Measurements from ENCODE around the gene AIFM1. TPM values are rescaled to one million over a fixed set of nuclear protein-coding genes. Genes with fewer than 3 reads are reported as not detected.

Gene AIFM1
- total and polyA plus RNA-seq, 8 donors, result 2.9 to 33.5 (median 26.4) TPM

GRCh38 chrX:130125091-130125874, 40.4 kb downstream of the AIFM1 start:
- no peak overlapping the region for H3K4me3 ChIP-seq
- peak overlapping the region; percentile 31 to 78 (median 73) for H3K27ac ChIP-seq
- intact Hi-C loops (cut with DNase I; ENCODE audit: low total_unique reads), result no loop called here
- H3K27me3 ChIP-seq, result no peaks in the 10 kb centered on the region
- H3K36me3 ChIP-seq, result peaks cover 0 to 35% (median 29%) of the 10 kb centered on the region in 4 donors
- DNase-seq, result peak; percentile 83 to 86
- TF ChIP-seq POLR2AphosphoS5 (IDR thresholded peaks at IDR 0.05), result peak; percentile 40 to 56 (median 44)
- TF ChIP-seq POLR2A (IDR thresholded peaks at IDR 0.05), result no peak
- WGBS, 5 donors, result 20 to 42% (median 38%) methylated on average over 6 to 13 of the region's 13 CpGs
- no peaks in the 10 kb centered on the region for H3K9me3 ChIP-seq
- H3K4me1 ChIP-seq, result peaks cover 10 to 28% (median 19%) of the 10 kb centered on the region in 4 donors

- no peak for TF ChIP-seq POLR2AphosphoS5 (IDR thresholded peaks at IDR 0.05)
- TF ChIP-seq CTCF (IDR thresholded peaks at IDR 0.05), result no peak
- TF ChIP-seq POLR2A (IDR thresholded peaks at IDR 0.05), result no peak
- TF ChIP-seq EP300 (IDR thresholded peaks at IDR 0.05), result no peak
- H3K27ac ChIP-seq, result peak overlapping the region; percentile 31 to 78 (median 73)
- no peak for DNase-seq
- intact Hi-C loops (cut with DNase I; ENCODE audit: low total_unique reads), result no loop called here
- H3K9me3 ChIP-seq, result no peaks in the 10 kb centered on the region
- WGBS, 5 donors, result 55 to 84% (median 75%) methylated on average over 4 of the region's 4 CpGs
- H3K27me3 ChIP-seq, result no peaks in the 10 kb centered on the region
- peaks cover 0 to 28% (median 22%) of the 10 kb centered on the region in 4 donors for H3K36me3 ChIP-seq
- peaks cover 10 to 35% (median 25%) of the 10 kb centered on the region in 4 donors for H3K4me1 ChIP-seq
- H3K4me3 ChIP-seq, result no peak overlapping the region
Observed at GRCh38 chrX:130124577-130124976, 41.1 kb downstream of the AIFM1 start.

- Histone ChIP-seq H3K4me3 (peak overlapping the region in 3 of 4 donors; percentile 33 to 39 (median 37)), H3K4me1 (peaks cover 10 to 47% (median 38%) of the 10 kb centered on the region in 4 donors), H3K36me3 (peaks cover 0 to 1% (median 0%) of the 10 kb centered on the region in 4 donors), H3K27me3 (no peaks in the 10 kb centered on the region), H3K9me3 (no peaks in the 10 kb centered on the region), H3K27ac (peak overlapping the region in 4 of 5 donors; percentile 65 to 82 (median 81))
- DNase-seq, result no peak
- intact Hi-C loops (cut with DNase I; ENCODE audit: low total_unique reads), result no loop called here
- TF ChIP-seq POLR2AphosphoS5 (IDR thresholded peaks at IDR 0.05) (no peak), POLR2A (IDR thresholded peaks at IDR 0.05) (no peak), CTCF (IDR thresholded peaks at IDR 0.05) (no peak), EP300 (IDR thresholded peaks at IDR 0.05) (no peak)
- WGBS, 5 donors, result 58 to 71% (median 62%) methylated on average over 12 to 13 of the region's 13 CpGs; no CpG with 5 or more reads in 1 of the 5 donors
Observed at GRCh38 chrX:130121505-130121800, 44.2 kb downstream of the AIFM1 start.

- TF ChIP-seq POLR2A (IDR thresholded peaks at IDR 0.05), result no peak
- TF ChIP-seq EP300 (IDR thresholded peaks at IDR 0.05), result no peak
- peak in 5 of 7 experiments; percentile 37 to 73 (median 54) for TF ChIP-seq CTCF (IDR thresholded peaks at IDR 0.05)
- TF ChIP-seq POLR2AphosphoS5 (IDR thresholded peaks at IDR 0.05), result peak in 1 of 3 donors; percentile 7
- peak overlapping the region; percentile 33 to 39 (median 38) for H3K4me3 ChIP-seq
- intact Hi-C loops (cut with DNase I; ENCODE audit: low total_unique reads), result no loop called here
- no peaks in the 10 kb centered on the region for H3K36me3 ChIP-seq
- H3K9me3 ChIP-seq, result no peaks in the 10 kb centered on the region
- H3K4me1 ChIP-seq, result peaks cover 8 to 43% (median 36%) of the 10 kb centered on the region in 4 donors
- H3K27me3 ChIP-seq, result no peaks in the 10 kb centered on the region
- peak overlapping the region; percentile 65 to 82 (median 81) for H3K27ac ChIP-seq
- WGBS, 5 donors, result 1 to 33% (median 16%) methylated on average over 14 to 58 of the region's 58 CpGs
- DNase-seq, result peak; percentile 72 to 88
Observed at GRCh38 chrX:130120746-130121504, 44.7 kb downstream of the AIFM1 start.
